H4 (cell line): ENCODE data around the gene SPINK14. TPM values are rescaled to one million over a fixed set of nuclear protein-coding genes. Genes with fewer than 3 reads are reported as not detected.

ENCODE experiments used
- DNase-seq: peaks from one replicate; pipeline ENCODE4 v3.0.0-alpha.2; 2015; ENCODE audit warnings: low spot score
- total RNA-seq: library from RNA; depleted of rRNA; stranded (reverse); fragments of >200 nt; shearing (Covaris generic); gene quantifications from 2 replicates; pipeline ENCODE4 v1.2.3, GENCODE V29; 2014; rRNA removed

The SPINK14 gene
- total RNA-seq, 1 experiment from 2014 or later = not detected

GRCh38 chr5:148201151-148201550, 32.8 kb downstream of the SPINK14 start:
- no peak for DNase-seq

DNA sequence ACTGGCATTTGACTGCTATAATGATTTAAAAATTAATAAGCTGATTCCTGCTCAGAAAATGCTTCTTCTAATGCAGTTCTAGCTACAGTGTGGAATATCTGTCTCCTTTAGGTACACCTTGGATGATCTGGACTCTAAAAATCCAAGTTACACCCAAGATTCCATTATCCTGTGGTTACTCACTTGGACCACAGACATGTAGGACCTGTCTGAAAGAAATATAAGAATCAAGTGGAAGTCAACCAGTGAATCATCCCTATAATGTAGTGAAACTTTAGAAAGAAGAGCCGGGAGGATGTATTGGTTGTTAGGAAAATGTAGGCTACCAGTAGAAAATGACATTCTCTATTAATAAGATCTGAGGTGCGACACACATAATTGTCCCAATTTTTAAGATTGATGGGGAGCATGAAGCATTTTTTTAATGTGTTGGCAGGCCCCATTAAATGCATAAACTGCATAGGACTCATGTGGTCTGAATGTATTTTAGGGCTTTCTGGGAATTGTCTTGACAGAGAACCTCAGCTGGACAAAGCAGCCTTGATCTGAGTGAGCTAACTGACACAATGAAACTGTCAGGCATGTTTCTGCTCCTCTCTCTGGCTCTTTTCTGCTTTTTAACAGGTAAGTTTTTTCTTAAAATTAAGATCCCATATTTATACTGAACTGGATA, 34.3 kb downstream of the SPINK14 start, which contains the start of gene SPINK6:
Gene SPINK6, plus strand, starts transcription at position 512 of the 673 bp plus-strand sequence. Its CDS starts 55 bp downstream, at position 567.
- no peak for DNase-seq

GRCh38 chr5:148205044-148205806, 36.9 kb downstream of the SPINK14 start:
- DNase-seq = no peak

DNA sequence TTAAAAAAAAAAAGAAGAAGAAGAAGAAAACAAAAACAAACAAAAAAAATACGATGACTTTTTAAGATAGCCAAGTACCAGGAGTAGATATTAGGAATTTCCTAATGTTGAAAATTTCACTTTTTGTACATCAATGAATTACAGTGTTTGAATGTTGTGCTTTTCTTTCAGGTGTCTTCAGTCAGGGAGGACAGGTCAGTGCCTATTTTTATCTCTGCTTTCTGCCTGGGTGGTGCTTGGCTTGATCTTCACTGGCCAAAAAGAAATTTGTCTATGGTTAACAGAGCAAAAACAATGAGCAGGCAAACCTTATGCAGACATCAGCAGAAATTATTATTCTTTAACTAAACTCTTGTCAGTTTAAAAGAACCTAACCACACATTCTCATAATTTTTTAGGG, 37.5 kb downstream of the SPINK14 start:
- DNase-seq = no peak

GRCh38 chr5:148206620-148207019, 38.3 kb downstream of the SPINK14 start:
- no peak for DNase-seq

DNA sequence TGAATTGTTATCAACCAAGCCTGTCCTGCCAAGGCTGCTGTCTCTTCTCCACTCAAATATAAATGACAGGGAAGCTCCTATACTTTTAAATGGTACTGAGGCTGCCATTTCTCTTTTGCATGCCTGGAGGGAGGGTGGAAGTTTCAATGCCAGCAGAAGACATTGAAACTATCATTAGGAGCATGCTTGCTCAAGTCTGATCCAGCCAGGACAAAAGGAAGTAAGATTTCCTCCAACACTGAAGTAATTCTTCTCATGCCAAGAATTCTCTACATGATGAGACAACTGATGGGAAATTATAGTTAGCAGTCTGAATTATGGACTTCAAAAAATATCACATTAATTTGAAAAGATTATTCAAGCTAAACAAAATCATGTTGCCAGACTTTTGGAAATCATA, 39.9 kb downstream of the SPINK14 start:
- DNase-seq = no peak

GRCh38 chr5:148209151-148209770, 40.9 kb downstream of the SPINK14 start:
- DNase-seq = no peak

GRCh38 chr5:148214665-148215185, 46.4 kb downstream of the SPINK14 start:
- DNase-seq = no peak

- no peak for DNase-seq
Observed at GRCh38 chr5:148221508-148221907, 53.2 kb downstream of the SPINK14 start.

DNA sequence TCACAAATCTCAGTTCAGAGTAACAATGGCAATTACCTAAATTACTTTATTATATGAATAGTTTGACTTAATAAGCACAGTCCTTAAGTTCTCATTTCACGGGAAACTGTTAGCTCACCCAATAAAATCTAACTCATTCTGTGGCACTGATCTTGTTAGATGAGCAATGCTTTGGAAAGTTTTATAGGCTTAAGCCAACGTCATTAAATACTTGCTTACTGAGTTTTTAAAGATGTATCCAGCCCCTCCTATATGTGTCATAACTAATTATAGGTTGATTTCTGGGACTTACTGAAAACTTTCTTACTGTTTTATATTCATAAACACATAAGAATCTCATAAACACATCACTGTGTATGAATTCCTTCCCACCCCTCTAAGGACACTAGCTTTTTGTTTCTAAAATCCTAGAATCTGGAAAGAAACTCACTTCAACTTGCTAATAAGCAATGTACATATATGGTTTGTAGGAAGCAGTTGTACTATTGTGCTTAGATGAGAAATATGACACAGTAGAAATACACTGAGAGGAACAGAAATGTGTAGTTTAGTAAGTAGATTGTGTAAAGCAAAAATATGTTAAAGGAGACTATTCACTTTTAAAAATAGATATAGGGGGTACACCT, 55.9 kb downstream of the SPINK14 start:
- DNase-seq = no peak

Other genes with a start within 250 kb of the SPINK14 start
- 0.10 TPM in 1 of 2 replicates, not detected in the other for gene SPINK5, start 104.6 kb upstream of the SPINK14 start, total RNA-seq
- not detected in 2 replicates for gene SPINK6, start 34.5 kb downstream of the SPINK14 start, total RNA-seq
- not detected in 2 replicates for gene MARCOL, start 70.0 kb downstream of the SPINK14 start, total RNA-seq
- gene SPINK13, start 100.2 kb downstream of the SPINK14 start, total RNA-seq = not detected in 2 replicates
- gene SPINK7, start 143.9 kb downstream of the SPINK14 start, total RNA-seq = not detected in 2 replicates
- gene SPINK9, start 167.0 kb downstream of the SPINK14 start, total RNA-seq = not detected in 2 replicates
- 30.1 and 63.3 TPM in 2 replicates for gene FBXO38, start 215.4 kb downstream of the SPINK14 start, total RNA-seq